HG03442 (cell line): ENCODE results near the gene HSPG2.

ENCODE experiments used
- ATAC-seq: cut with Tn5 transposase; IDR thresholded peaks from one replicate; pipeline ENCODE4 v1.9.1; 2021; ENCODE audit warnings: mild to moderate bottlenecking, moderate library complexity; ENCODE audit not compliant: unreplicated experiment

Gene HSPG2

DNA sequence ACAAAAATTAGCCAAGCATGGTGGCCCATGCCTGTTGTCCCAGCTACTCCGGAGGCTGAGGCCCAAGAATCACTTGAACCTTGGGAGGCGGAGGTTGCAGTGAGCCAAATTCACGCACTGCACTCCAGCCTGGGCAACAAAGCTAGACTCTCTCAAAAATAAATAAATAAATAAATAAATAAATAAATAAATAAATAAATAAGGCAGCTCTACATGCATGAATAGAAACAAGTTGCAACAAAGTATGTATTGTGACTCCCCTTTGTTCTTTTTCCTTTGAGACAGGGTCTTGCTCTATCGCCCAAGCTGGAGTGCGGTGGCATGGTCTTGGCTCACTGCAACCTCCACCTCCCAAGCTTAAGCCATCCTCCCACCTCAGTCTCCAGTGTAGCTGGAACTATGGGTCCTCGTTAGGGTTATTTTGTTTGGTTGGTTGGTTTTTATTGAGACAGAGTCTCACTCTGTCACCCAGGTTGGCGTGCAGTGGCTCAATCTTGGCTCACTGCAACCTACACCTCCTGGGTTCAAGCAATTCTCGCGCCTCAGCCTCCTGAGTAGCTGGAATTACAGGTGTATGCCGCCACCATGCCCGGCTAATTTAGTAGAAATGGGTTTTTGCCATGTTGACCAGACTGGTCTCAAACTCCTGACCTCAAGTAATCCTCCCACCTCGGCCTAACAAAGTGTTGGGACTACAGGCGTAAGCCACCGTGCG, 162.1 kb downstream of the HSPG2 start:
- no peak for ATAC-seq

DNA sequence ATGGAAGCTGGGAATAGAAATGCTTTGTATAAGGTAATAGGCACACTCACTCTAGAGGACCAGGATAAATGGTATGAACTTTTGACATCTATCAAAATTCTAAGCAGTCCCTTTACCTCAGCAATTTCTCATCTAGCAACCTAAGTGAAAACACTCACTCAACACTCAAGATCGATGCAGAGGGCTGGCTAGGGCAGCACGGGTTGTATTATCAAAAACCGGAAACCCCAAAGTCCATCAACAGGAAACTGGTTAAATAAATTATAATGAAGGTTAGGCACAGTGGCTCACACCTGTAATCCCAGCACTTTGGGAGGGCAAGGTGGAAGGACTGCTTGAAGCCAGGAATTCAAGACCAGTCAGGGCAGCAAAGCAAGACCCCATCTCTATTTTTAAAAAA, 163.5 kb downstream of the HSPG2 start:
- ATAC-seq, result no peak
